ENCODE measurements around the gene RANBP10. TPM values are rescaled to one million over a fixed set of nuclear protein-coding genes. Genes with fewer than 3 reads are reported as not detected.

RANBP10 gene
- total and polyA plus RNA-seq, 2 donors (not counting 3 experiments of a cell fraction or from before 2014, with no cell fraction given): 25.6 to 28.8 TPM

- intact Hi-C loops (cut with micrococcal nuclease): loop anchor here (1.0 to 2.0 kb wide), 3 partner anchors 46 to 87 kb away; partner anchors contain the start of genes RANBP10 and TSNAXIP1
- peak within 1 kb of the TSS; percentile 78 to 93 (median 91) for H3K4me3 ChIP-seq (replicated peaks in 1 of 3; ENCODE audit: insufficient read depth in 1 of 3, low read depth in 1 of 3, low read length in 3 of 3)
- peaks cover 23% of the 10 kb centered on the region for H3K4me1 ChIP-seq (ENCODE audit: control insufficient read depth, extremely low read depth, insufficient read depth, low read length)
- dilution Hi-C loops (cut with MboI; ENCODE audit: extremely low pct_ligation_motif_present, low sequenced_read_pairs): no loop called here
- no peaks in the 10 kb centered on the region for H3K27me3 ChIP-seq (ENCODE audit: control insufficient read depth in 2 of 2, insufficient read depth in 2 of 2, low read length in 2 of 2)
- peak; percentile 93 for FAIRE-seq
- no peaks in the 10 kb centered on the region for H3K9me3 ChIP-seq (replicated peaks; ENCODE audit: control insufficient read depth, insufficient read depth, low read length)
- peak within 1 kb of the TSS; percentile 89 for H3K4me2 ChIP-seq (ENCODE audit: insufficient read depth, low read length)
- POLR2A ChIA-PET: interaction anchor here (0.6 to 1.4 kb wide), 6 partner anchors 39 to 88 kb away, joined by 3 to 7 read pairs (median 4); partner anchors contain the start of genes RANBP10 and TSNAXIP1
- peaks cover 2 to 6% of the 10 kb centered on the region in 2 experiments for H3K36me3 ChIP-seq (ENCODE audit: control insufficient read depth in 2 of 2, extremely low read depth in 1 of 2, insufficient read depth in 2 of 2, low read length in 2 of 2)
- no TSS peak for BruUV-seq (replicated peaks)
- H3K27ac ChIP-seq (ENCODE audit: insufficient read depth, low read depth, low read length): peak within 1 kb of the TSS; percentile 81
- peak; percentile 92 for TF ChIP-seq POLR2AphosphoS5 (IDR thresholded peaks at IDR 0.05; ENCODE audit: insufficient read depth, low read depth, low read length)
- peak; percentile 97 for TF ChIP-seq POLR2A (IDR thresholded peaks at IDR 0.05; ENCODE audit: low read depth, low read length)
- TF ChIP-seq GATA2 (IDR thresholded peaks at IDR 0.05; ENCODE audit: insufficient read depth, insufficient read length, low read depth, low read length): no peak
- DNase-seq (ENCODE audit: low read depth, low spot score): peak; percentile 98
- peak within 1 kb of the TSS; percentile 59 for H2AFZ ChIP-seq (ENCODE audit: low read depth, low read length)
- no peaks in the 10 kb centered on the region for H3K9me1 ChIP-seq (replicated peaks; ENCODE audit: control insufficient read depth, extremely low read depth, insufficient read depth, low read length)
- peak within 1 kb of the TSS; percentile 89 for H3K9ac ChIP-seq (replicated peaks; ENCODE audit: extremely low read depth, insufficient read depth, low read length)
- H4K20me1 ChIP-seq (replicated peaks; ENCODE audit: control insufficient read depth, extremely low read depth, insufficient read depth, low read length): peaks cover 8% of the 10 kb centered on the region
- CTCF ChIA-PET: interaction anchor here (0.5 to 3.7 kb wide), 16 partner anchors 10 to 238 kb away, joined by 3 to 28 read pairs (median 4); partner anchors contain the start of genes ATP6V0D1, RANBP10 and TSNAXIP1
- peaks cover 48% of the 10 kb centered on the region for H3K79me2 ChIP-seq (ENCODE audit: control insufficient read depth, insufficient read depth, low read length)
Observed at GRCh38 chr16:67719048-67719777, 87.1 kb downstream of the RANBP10 start, which contains the start of gene GFOD2. Gene GFOD2 (minus strand): TSS chr16:67719316. CDS start chr16:67685715, 33,601 bp downstream.

GRCh38 chr16:67718668-67719047 lies 87.7 kb downstream of the RANBP10 start:
- BruUV-seq (replicated peaks): no TSS peak
- ChIA-PET POLR2A (interaction anchor here (0.6 to 1.4 kb wide), 3 partner anchors 39 to 61 kb away, joined by 3 to 4 read pairs (median 3); no protein-coding TSS in a partner anchor), CTCF (interaction anchor here (1.0 to 3.7 kb wide), 14 partner anchors 9 to 197 kb away, joined by 3 to 28 read pairs (median 4); partner anchors contain the start of genes C16orf86, ENKD1, RANBP10 and TSNAXIP1)
- TF ChIP-seq MYC (IDR thresholded peaks at IDR 0.05; ENCODE audit: low read depth, low read length) (no peak), CTCF (IDR thresholded peaks at IDR 0.05; ENCODE audit: extremely low read depth in 1 of 2, insufficient read depth in 1 of 2, low read depth in 1 of 2, low read length in 2 of 2) (no peak), FOS (IDR thresholded peaks at IDR 0.05; ENCODE audit: borderline replicate concordance, insufficient read depth, low read length) (no peak), EZH2 (IDR thresholded peaks at IDR 0.05; ENCODE audit: borderline replicate concordance, low read depth, low read length, severe bottlenecking) (no peak), POLR2AphosphoS5 (IDR thresholded peaks at IDR 0.05; ENCODE audit: insufficient read depth, low read depth, low read length) (no peak), JUN (IDR thresholded peaks at IDR 0.05; ENCODE audit: borderline replicate concordance, insufficient read depth, insufficient read length, low read depth) (no peak), POLR2A (IDR thresholded peaks at IDR 0.05; ENCODE audit: low read depth, low read length) (no peak)
- TF ChIP-seq, protein P1, sequence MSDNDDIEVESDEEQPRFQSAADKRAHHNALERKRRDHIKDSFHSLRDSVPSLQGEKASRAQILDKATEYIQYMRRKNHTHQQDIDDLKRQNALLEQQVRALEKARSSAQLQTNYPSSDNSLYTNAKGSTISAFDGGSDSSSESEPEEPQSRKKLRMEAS (IDR thresholded peaks at IDR 0.05; ENCODE audit: insufficient read depth, insufficient read length): no peak
- intact Hi-C loops (cut with micrococcal nuclease): loop anchor here (1.0 to 2.0 kb wide), 3 partner anchors 45 to 88 kb away; partner anchors contain the start of genes RANBP10 and TSNAXIP1
- Histone ChIP-seq H3K4me1 (ENCODE audit: control insufficient read depth, extremely low read depth, insufficient read depth, low read length) (peaks cover 23% of the 10 kb centered on the region), H3K9me1 (replicated peaks; ENCODE audit: control insufficient read depth, extremely low read depth, insufficient read depth, low read length) (no peaks in the 10 kb centered on the region), H2AFZ (ENCODE audit: low read depth, low read length) (peak overlapping the region; percentile 38), H3K4me2 (ENCODE audit: insufficient read depth, low read length) (peak overlapping the region; percentile 89), H3K9ac (replicated peaks; ENCODE audit: extremely low read depth, insufficient read depth, low read length) (peak overlapping the region; percentile 89), H3K27me3 (ENCODE audit: control insufficient read depth in 2 of 2, insufficient read depth in 2 of 2, low read length in 2 of 2) (no peaks in the 10 kb centered on the region), H3K79me2 (ENCODE audit: control insufficient read depth, insufficient read depth, low read length) (peaks cover 53% of the 10 kb centered on the region), H4K20me1 (replicated peaks; ENCODE audit: control insufficient read depth, extremely low read depth, insufficient read depth, low read length) (peaks cover 8% of the 10 kb centered on the region), H3K4me3 (replicated peaks in 1 of 3; ENCODE audit: insufficient read depth in 1 of 3, low read depth in 1 of 3, low read length in 3 of 3) (peak overlapping the region; percentile 78 to 93 (median 91)), H3K36me3 (ENCODE audit: control insufficient read depth in 2 of 2, extremely low read depth in 1 of 2, insufficient read depth in 2 of 2, low read length in 2 of 2) (peaks cover 2 to 6% of the 10 kb centered on the region in 2 experiments), H3K27ac (ENCODE audit: insufficient read depth, low read depth, low read length) (peak overlapping the region; percentile 46), H3K9me3 (replicated peaks; ENCODE audit: control insufficient read depth, insufficient read depth, low read length) (no peaks in the 10 kb centered on the region)
- DNase-seq (ENCODE audit: low read depth, low spot score) (peak; percentile 35), FAIRE-seq (no peak)
- dilution Hi-C loops (cut with MboI; ENCODE audit: extremely low pct_ligation_motif_present, low sequenced_read_pairs): no loop called here

All from endothelial cell of umbilical vein (primary cell).